HCT116 (cell line): Measurements from ENCODE around the gene DPYSL4. TPM values are rescaled to one million over a fixed set of nuclear protein-coding genes. Genes with fewer than 3 reads are reported as not detected.

ENCODE experiments used
- ATAC-seq: fragments of 200-7000 bp; cut with Tn5 transposase; 2 replicates; pipeline ENCODE4 v1.9.1; 2020; ENCODE audit warnings: mild to moderate bottlenecking, moderate library complexity
- BruUV-seq: library from RNA; stranded (reverse); fragments of 400-500 nt; replicated peaks from 2 replicates; lab custom pipeline; 2021; lab: Mats Ljungman, UMichigan
- CTCF ChIA-PET: fragments of 300-600 bp; sonication (Branson Sonifier 250); formaldehyde crosslinking; loops from one replicate; lab custom pipeline; 2021; ENCODE audit warnings: antibody characterized with exemption; lab: Charles Lee
- POLR2A ChIA-PET: fragments of 300-600, 350-600 bp; sonication (Branson Sonifier 250); formaldehyde crosslinking; loops from one replicate; lab custom pipeline; 2021; ENCODE audit warnings: antibody characterized with exemption; lab: Charles Lee
- RAD21 ChIA-PET, 2 experiments: fragments of 300-600 bp; sonication (Branson Sonifier 250); formaldehyde crosslinking; loops; one replicate each; lab custom pipeline; 2023; ENCODE audit warnings: low total read pairs in 2 of 2; ENCODE audit not compliant: uncharacterized antibody in 2 of 2, unreplicated experiment in 2 of 2, low non-redundant PET in 1 of 2; lab: Charles Lee
- DNase-seq: peaks from one replicate; pipeline ENCODE4 v3.0.0-alpha.2; 2010; ENCODE audit warnings: low read depth, low spot score
- H2AFZ ChIP-seq: fragments of 200-600 bp; shearing (Covaris generic), sonication (generic); 2 replicates; pipeline ENCODE4 v1.6.1; 2017; ENCODE audit warnings: low read depth, mixed run types, mixed read lengths, antibody characterized with exemption, low read length; ENCODE audit not compliant: poor library complexity, severe bottlenecking
- H3K27ac ChIP-seq: 2 replicates; pipeline ENCODE4 v1.5.1; 2012; ENCODE audit warnings: low read depth, low read length
- H3K27me3 ChIP-seq: fragments of 200-600 bp; sonication (generic); 2 replicates; pipeline ENCODE4 v1.6.1; 2016; ENCODE audit warnings: mixed run types, low read length, mixed read lengths; ENCODE audit not compliant: insufficient read depth
- H3K36me3 ChIP-seq, 2 experiments: fragments of 200-500 bp in 1 of 2; fragments of 200-600 bp in 1 of 2; sonication (Bioruptor generic) in 1 of 2; sonication (generic) in 1 of 2; 2 replicates each; pipeline versions ENCODE4 v1.5.1 to v1.6.1; 2014 to 2016; ENCODE audit warnings: low read length in 2 of 2, inconsistent platforms in 1 of 2, mixed read lengths in 1 of 2, mixed run types in 1 of 2; ENCODE audit not compliant: insufficient read depth in 2 of 2, control insufficient read depth in 1 of 2
- H3K4me1 ChIP-seq, 2 experiments: fragments of 200-600 bp in 1 of 2; sonication (generic) in 1 of 2; 2 replicates each; pipeline versions ENCODE4 v1.5.1 to v1.6.1; 2012 to 2017; ENCODE audit warnings: low read length in 2 of 2, inconsistent platforms in 1 of 2, mild to moderate bottlenecking in 1 of 2, mixed read lengths in 1 of 2, mixed run types in 1 of 2, moderate library complexity in 1 of 2; ENCODE audit not compliant: insufficient read depth in 2 of 2, control insufficient read depth in 1 of 2
- H3K4me2 ChIP-seq: fragments of 200-600 bp; sonication (generic); 2 replicates; pipeline ENCODE4 v1.6.1; 2017; ENCODE audit warnings: mixed run types, low read length, mixed read lengths
- H3K4me3 ChIP-seq, 2 experiments: fragments of 200-600 bp in 1 of 2; sonication (generic) in 1 of 2; replicated peaks in 1 of 2; 2 replicates each; pipeline ENCODE4 v1.5.1; 2011 to 2016; ENCODE audit warnings: low read length in 2 of 2, control low read depth in 1 of 2, low read depth in 1 of 2, mild to moderate bottlenecking in 1 of 2, mixed read lengths in 1 of 2, mixed run types in 1 of 2
- H3K79me2 ChIP-seq: fragments of 200-600 bp; sonication (generic); 2 replicates; pipeline ENCODE4 v1.6.1; 2017; ENCODE audit warnings: mild to moderate bottlenecking, mixed run types, low read length, moderate library complexity, mixed read lengths; ENCODE audit not compliant: insufficient read depth
- H3K9ac ChIP-seq: fragments of 200-600 bp; sonication (generic); 2 replicates; pipeline ENCODE4 v1.6.1; 2016; ENCODE audit warnings: low read length, mixed read lengths
- H3K9me2 ChIP-seq: fragments of 200-600 bp; sonication (generic), shearing (Covaris generic); 2 replicates; pipeline ENCODE4 v1.6.1; 2017; ENCODE audit warnings: mixed run types, mild to moderate bottlenecking, moderate library complexity; ENCODE audit not compliant: insufficient read depth
- H3K9me3 ChIP-seq, 2 experiments: fragments of 200-500 bp in 1 of 2; fragments of 200-600 bp in 1 of 2; sonication (Bioruptor generic) in 1 of 2; sonication (generic) in 1 of 2; 2 replicates each; pipeline ENCODE4 v1.6.1; 2014 to 2017; ENCODE audit warnings: low read length in 2 of 2, mixed read lengths in 2 of 2, inconsistent platforms in 1 of 2, low read depth in 1 of 2, mild to moderate bottlenecking in 1 of 2, mixed run types in 1 of 2, moderate library complexity in 1 of 2; ENCODE audit not compliant: control insufficient read depth in 1 of 2, insufficient read depth in 1 of 2
- H4K20me1 ChIP-seq: fragments of 200-600 bp; sonication (generic), shearing (Covaris generic); 2 replicates; pipeline ENCODE4 v1.6.1; 2017; ENCODE audit warnings: mixed run types, mild to moderate bottlenecking, moderate library complexity; ENCODE audit not compliant: insufficient read depth
- CBX3 ChIP-seq: IDR thresholded peaks from 2 replicates; pipeline ENCODE4 v1.6.1; 2012; ENCODE audit warnings: low read depth
- CEBPB ChIP-seq: IDR thresholded peaks from 2 replicates; pipeline ENCODE4 v1.6.1; 2012; ENCODE audit warnings: low read depth
- EGR1 ChIP-seq: IDR thresholded peaks from 2 replicates; pipeline ENCODE4 v1.6.1; 2012; ENCODE audit warnings: low read depth
- ELF1 ChIP-seq: IDR thresholded peaks from 2 replicates; pipeline ENCODE4 v1.6.1; 2012; ENCODE audit warnings: low read depth, borderline replicate concordance
- EZH2 ChIP-seq: fragments of 200-600 bp; sonication (generic); IDR thresholded peaks from 2 replicates; pipeline ENCODE4 v1.6.1; 2017; ENCODE audit warnings: antibody characterized with exemption, mixed run types
- EZH2phosphoT487 ChIP-seq: fragments of 200-600 bp; IDR thresholded peaks from 2 replicates; pipeline ENCODE4 v1.6.1; 2018; ENCODE audit warnings: antibody characterized with exemption, borderline replicate concordance
- MAX ChIP-seq: IDR thresholded peaks from 2 replicates; pipeline ENCODE4 v1.6.1; 2012
- POLR2A ChIP-seq: IDR thresholded peaks from 2 replicates; pipeline ENCODE4 v1.7.0; 2011; ENCODE audit warnings: borderline replicate concordance; ENCODE audit not compliant: insufficient read depth, insufficient read length; ENCODE audit errors: extremely low read depth
- POLR2AphosphoS5 ChIP-seq: IDR thresholded peaks from 2 replicates; pipeline ENCODE4 v1.6.1; 2011; ENCODE audit warnings: mild to moderate bottlenecking, low read depth, low read length, moderate library complexity
- RAD21 ChIP-seq: IDR thresholded peaks from 2 replicates; pipeline ENCODE4 v1.6.1; 2012; ENCODE audit warnings: low read depth, mild to moderate bottlenecking
- SIN3A ChIP-seq: IDR thresholded peaks from 2 replicates; pipeline ENCODE4 v1.6.1; 2012; ENCODE audit warnings: low read depth
- ZFX ChIP-seq: fragments of 450-650 bp; IDR thresholded peaks from 2 replicates; pipeline ENCODE4 v1.6.1; 2017
- ZNF274 ChIP-seq: fragments of 200-500 bp; sonication (Bioruptor generic); IDR thresholded peaks from 2 replicates; pipeline ENCODE4 v1.6.1; 2014; ENCODE audit warnings: mild to moderate bottlenecking, low read depth, low read length, inconsistent platforms
- intact Hi-C: fragments of 100-400 bp; cut with micrococcal nuclease; formaldehyde crosslinking; loops from 2 replicates; pipeline ENCODE4 v1.10.0; 2022
- total RNA-seq: library from RNA; stranded (reverse); gene quantifications from one replicate; pipeline ENCODE4 v1.2.1, GENCODE V29; 2021; ENCODE audit not compliant: unreplicated experiment
- TF ChIP-seq, protein P1 (sequence below): IDR thresholded peaks from 2 replicates; pipeline ENCODE4 v1.6.1; 2012
- TF ChIP-seq, protein P2 (sequence below), 3 experiments: fragments of 200-600 bp in 1 of 3; sonication (generic) in 1 of 3; IDR thresholded peaks in 2 of 3; conservative IDR thresholded peaks in 1 of 3; 2 replicates each; pipeline ENCODE4 v1.5.1; 2012 to 2017; ENCODE audit warnings: low read depth in 2 of 3, low read length in 2 of 3, antibody characterized with exemption in 1 of 3, borderline replicate concordance in 1 of 3, control low read depth in 1 of 3, mild to moderate bottlenecking in 1 of 3, mixed read lengths in 1 of 3, mixed run types in 1 of 3, moderate library complexity in 1 of 3; ENCODE audit not compliant: insufficient read depth in 1 of 3

The DPYSL4 gene
- total RNA-seq, 1 experiment from 2014 or later: 5.4 TPM

GRCh38 chr10:132243626-132244025 lies 56.9 kb downstream of the DPYSL4 start (continued):
- TF ChIP-seq SIN3A: no peak
- TF ChIP-seq POLR2A: no peak
- no peak for TF ChIP-seq ZNF274
- no peak for TF ChIP-seq EZH2phosphoT487
- no peak for TF ChIP-seq ZFX

GRCh38 chr10:132245056-132245455 lies 58.3 kb downstream of the DPYSL4 start:
- RAD21 ChIA-PET: no interaction called here
- no TSS peak for BruUV-seq
- Histone ChIP-seq H3K4me2 (no peak overlapping the region), H3K9me2 (no peaks in the 10 kb centered on the region), H3K9me3 (no peaks in the 10 kb centered on the region), H3K9ac (no peak overlapping the region), H3K79me2 (no peaks in the 10 kb centered on the region), H3K27ac (no peak overlapping the region), H3K36me3 (no peaks in the 10 kb centered on the region), H3K4me1 (peaks cover 0 to 8% of the 10 kb centered on the region in 2 experiments; a peak in 1 of 4 replicates), H2AFZ (no peak overlapping the region), H3K27me3 (no peaks in the 10 kb centered on the region), H4K20me1 (no peaks in the 10 kb centered on the region), H3K4me3 (no peak overlapping the region)
- DNase-seq (no peak), ATAC-seq (no peak)
- TF ChIP-seq RAD21: no peak
- no peak for TF ChIP-seq MAX
- no peak for TF ChIP-seq CBX3
- no peak for TF ChIP-seq EZH2
- TF ChIP-seq, protein P1, sequence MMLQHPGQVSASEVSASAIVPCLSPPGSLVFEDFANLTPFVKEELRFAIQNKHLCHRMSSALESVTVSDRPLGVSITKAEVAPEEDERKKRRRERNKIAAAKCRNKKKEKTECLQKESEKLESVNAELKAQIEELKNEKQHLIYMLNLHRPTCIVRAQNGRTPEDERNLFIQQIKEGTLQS: no peak
- no peak for TF ChIP-seq POLR2A
- intact Hi-C loops: no loop called here
- CTCF ChIA-PET: no interaction called here
- POLR2A ChIA-PET: no interaction called here

DNA sequence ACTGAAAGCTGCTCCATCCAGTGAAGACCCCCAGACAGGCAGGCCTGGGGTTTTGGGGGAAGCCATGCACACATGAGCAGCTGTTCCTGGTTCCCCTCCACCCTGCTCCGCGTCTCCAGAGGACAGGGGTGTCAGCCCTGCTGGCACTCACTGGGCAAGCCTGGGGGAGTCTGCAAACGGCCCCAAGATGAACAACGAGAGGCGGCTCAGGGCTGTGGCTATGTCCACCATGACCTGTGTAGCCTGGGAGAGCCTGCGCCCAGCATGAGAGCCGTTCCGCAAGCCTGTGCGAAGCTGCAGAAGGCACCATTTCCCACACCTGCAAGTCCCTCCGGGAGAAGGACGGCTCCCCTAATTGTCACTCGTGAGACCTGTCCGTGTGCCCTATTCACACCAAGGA lies 59.5 kb downstream of the DPYSL4 start:
- H3K4me2 ChIP-seq: no peak overlapping the region
- POLR2A ChIA-PET: no interaction called here
- H3K9me3 ChIP-seq: no peaks in the 10 kb centered on the region
- BruUV-seq: no TSS peak
- no peaks in the 10 kb centered on the region for H3K27me3 ChIP-seq
- TF ChIP-seq POLR2AphosphoS5: no peak
- no peak for TF ChIP-seq POLR2A
- no peak for TF ChIP-seq EGR1
- TF ChIP-seq, protein P2, sequence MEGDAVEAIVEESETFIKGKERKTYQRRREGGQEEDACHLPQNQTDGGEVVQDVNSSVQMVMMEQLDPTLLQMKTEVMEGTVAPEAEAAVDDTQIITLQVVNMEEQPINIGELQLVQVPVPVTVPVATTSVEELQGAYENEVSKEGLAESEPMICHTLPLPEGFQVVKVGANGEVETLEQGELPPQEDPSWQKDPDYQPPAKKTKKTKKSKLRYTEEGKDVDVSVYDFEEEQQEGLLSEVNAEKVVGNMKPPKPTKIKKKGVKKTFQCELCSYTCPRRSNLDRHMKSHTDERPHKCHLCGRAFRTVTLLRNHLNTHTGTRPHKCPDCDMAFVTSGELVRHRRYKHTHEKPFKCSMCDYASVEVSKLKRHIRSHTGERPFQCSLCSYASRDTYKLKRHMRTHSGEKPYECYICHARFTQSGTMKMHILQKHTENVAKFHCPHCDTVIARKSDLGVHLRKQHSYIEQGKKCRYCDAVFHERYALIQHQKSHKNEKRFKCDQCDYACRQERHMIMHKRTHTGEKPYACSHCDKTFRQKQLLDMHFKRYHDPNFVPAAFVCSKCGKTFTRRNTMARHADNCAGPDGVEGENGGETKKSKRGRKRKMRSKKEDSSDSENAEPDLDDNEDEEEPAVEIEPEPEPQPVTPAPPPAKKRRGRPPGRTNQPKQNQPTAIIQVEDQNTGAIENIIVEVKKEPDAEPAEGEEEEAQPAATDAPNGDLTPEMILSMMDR (IDR thresholded peaks at IDR 0.05 in 2 of 3, conservative IDR thresholded peaks at IDR 0.05 in 1 of 3; ENCODE audit: borderline replicate concordance in 1 of 3, insufficient read depth in 1 of 3, low read depth in 2 of 3, low read length in 2 of 3): no peak
- TF ChIP-seq CEBPB: no peak
- TF ChIP-seq ELF1: no peak
- no peak for TF ChIP-seq SIN3A
- TF ChIP-seq EZH2phosphoT487: no peak
- TF ChIP-seq ZNF274: no peak
- no peak for TF ChIP-seq MAX
- H3K4me1 ChIP-seq: peaks cover 0 to 8% of the 10 kb centered on the region in 2 experiments; a peak in 1 of 4 replicates
- DNase-seq (no peak), ATAC-seq (no peak)
- H3K9me2 ChIP-seq: no peaks in the 10 kb centered on the region
- CTCF ChIA-PET: no interaction called here
- H4K20me1 ChIP-seq: no peaks in the 10 kb centered on the region
- no peaks in the 10 kb centered on the region for H3K36me3 ChIP-seq
- H3K79me2 ChIP-seq: no peaks in the 10 kb centered on the region
- no peak overlapping the region for H3K27ac ChIP-seq
- intact Hi-C loops: no loop called here
- no peak overlapping the region for H2AFZ ChIP-seq
- RAD21 ChIA-PET: no interaction called here
- no peak overlapping the region for H3K4me3 ChIP-seq
- no peak overlapping the region for H3K9ac ChIP-seq
